Skeletal muscle satellite cell (primary cell): ENCODE data around the gene SLC28A2. TPM values are rescaled to one million over a fixed set of nuclear protein-coding genes. Genes with fewer than 3 reads are reported as not detected.

Experiments
- H3K27me3 ChIP-seq: 2 replicates; pipeline ENCODE4 v1.7.0; 2013; ENCODE audit warnings: low read length; ENCODE audit not compliant: control insufficient read depth, insufficient read depth
- H3K36me3 ChIP-seq: 2 replicates; pipeline ENCODE4 v1.7.0; 2013; ENCODE audit warnings: mild to moderate bottlenecking, control low read depth, low read length; ENCODE audit not compliant: insufficient read depth
- H3K4me1 ChIP-seq: 2 replicates; pipeline ENCODE4 v1.7.0; 2013; ENCODE audit warnings: low read length; ENCODE audit not compliant: control insufficient read depth, insufficient read depth
- H3K4me2 ChIP-seq: 2 replicates; pipeline ENCODE4 v1.7.0; 2013; ENCODE audit warnings: mild to moderate bottlenecking, low read length
- H3K4me3 ChIP-seq: 2 replicates; pipeline ENCODE4 v1.7.0; 2013; ENCODE audit warnings: low read length
- H3K9ac ChIP-seq: 2 replicates; pipeline ENCODE4 v1.7.0; 2013; ENCODE audit warnings: mild to moderate bottlenecking, low read depth, low read length, moderate library complexity
- H3K9me3 ChIP-seq: replicated peaks from 2 replicates; pipeline ENCODE4 v1.7.0; 2013; ENCODE audit warnings: mild to moderate bottlenecking, control low read depth, low read length
- total RNA-seq: library from RNA; depleted of rRNA; stranded (reverse); fragments of >200 nt; gene quantifications from 2 replicates; pipeline ENCODE4 v1.2.3, GENCODE V29; 2012; rRNA removed

Gene SLC28A2, protein sequence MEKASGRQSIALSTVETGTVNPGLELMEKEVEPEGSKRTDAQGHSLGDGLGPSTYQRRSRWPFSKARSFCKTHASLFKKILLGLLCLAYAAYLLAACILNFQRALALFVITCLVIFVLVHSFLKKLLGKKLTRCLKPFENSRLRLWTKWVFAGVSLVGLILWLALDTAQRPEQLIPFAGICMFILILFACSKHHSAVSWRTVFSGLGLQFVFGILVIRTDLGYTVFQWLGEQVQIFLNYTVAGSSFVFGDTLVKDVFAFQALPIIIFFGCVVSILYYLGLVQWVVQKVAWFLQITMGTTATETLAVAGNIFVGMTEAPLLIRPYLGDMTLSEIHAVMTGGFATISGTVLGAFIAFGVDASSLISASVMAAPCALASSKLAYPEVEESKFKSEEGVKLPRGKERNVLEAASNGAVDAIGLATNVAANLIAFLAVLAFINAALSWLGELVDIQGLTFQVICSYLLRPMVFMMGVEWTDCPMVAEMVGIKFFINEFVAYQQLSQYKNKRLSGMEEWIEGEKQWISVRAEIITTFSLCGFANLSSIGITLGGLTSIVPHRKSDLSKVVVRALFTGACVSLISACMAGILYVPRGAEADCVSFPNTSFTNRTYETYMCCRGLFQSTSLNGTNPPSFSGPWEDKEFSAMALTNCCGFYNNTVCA
- not detected in 2 replicates for total RNA-seq

DNA sequence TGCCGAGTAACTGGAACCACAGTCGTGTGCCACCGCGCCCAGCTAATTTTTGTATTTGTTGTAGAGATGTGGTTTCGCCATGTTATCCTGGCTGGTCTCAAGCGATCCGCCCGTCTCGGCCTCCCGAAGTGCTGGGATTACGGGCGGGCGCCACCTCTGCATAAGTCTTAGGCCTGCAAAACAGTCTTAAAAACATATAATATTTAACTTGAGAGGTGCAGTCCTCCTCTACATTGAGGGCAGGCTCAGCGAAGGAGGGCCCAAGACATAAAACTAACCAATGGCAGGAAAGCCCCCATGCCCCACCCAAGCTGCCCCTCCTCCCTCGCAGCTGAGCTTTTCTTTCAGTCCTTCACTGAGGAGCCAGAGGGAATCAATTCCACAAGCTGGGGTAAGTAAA lies at the start of gene SLC28A2:
Gene SLC28A2, plus strand, starts transcription at position 347 of the 400 bp plus-strand sequence. CDS start 982 bp downstream, outside the sequence.
- Histone ChIP-seq H3K27me3 (no peaks in the 10 kb centered on the region), H3K4me3 (no peak within 1 kb of the TSS), H3K36me3 (no peaks in the 10 kb centered on the region), H3K9me3 (no peaks in the 10 kb centered on the region), H3K4me1 (no peaks in the 10 kb centered on the region), H3K4me2 (no peak within 1 kb of the TSS), H3K9ac (no peak within 1 kb of the TSS)

DNA sequence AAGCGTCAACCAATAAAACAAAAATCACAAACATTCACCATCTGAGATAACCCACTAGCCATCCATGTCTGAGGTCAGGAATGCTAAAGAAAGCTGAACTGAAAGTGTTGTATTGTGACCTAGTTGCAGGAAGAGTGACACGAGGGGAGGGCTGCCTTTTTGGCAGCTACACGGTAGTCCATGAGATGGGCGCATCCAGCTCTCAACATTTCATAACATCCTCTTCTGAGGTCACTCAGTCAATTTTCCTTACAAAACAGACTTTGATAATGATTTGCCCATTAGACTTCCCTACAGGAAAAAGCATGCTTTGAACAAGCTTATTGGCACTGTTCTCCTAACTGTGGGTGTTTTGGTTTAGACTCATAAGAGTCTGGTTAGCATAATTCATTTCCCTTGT lies 48.9 kb upstream of the SLC28A2 start:
- no peak overlapping the region for H3K9ac ChIP-seq
- no peak overlapping the region for H3K4me2 ChIP-seq
- no peaks in the 10 kb centered on the region for H3K36me3 ChIP-seq
- no peak overlapping the region for H3K4me3 ChIP-seq
- H3K4me1 ChIP-seq = peaks cover 6% of the 10 kb centered on the region
- no peaks in the 10 kb centered on the region for H3K9me3 ChIP-seq
- H3K27me3 ChIP-seq = no peaks in the 10 kb centered on the region

DNA sequence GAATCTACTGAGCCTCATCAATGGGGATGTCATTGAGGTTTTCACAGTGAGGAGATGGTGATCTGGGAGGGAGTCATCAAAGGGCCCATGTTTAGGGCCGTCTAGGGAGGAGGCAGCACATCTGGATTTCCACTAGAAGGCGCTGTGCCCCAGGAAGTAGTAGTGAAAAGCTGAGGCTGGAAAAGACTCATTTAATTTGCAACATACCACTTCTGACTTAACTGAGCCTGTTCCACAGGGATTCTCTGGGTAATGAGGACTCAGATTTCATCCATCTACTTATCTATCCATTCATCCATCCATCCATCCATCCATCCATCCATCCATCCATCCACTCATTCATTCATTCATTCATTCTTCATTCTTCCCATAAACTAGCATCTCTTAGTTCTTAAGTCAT lies 46.8 kb upstream of the SLC28A2 start:
- Histone ChIP-seq H3K4me2 (no peak overlapping the region), H3K4me3 (no peak overlapping the region), H3K9me3 (no peaks in the 10 kb centered on the region), H3K9ac (no peak overlapping the region), H3K27me3 (peaks cover 3% of the 10 kb centered on the region), H3K36me3 (no peaks in the 10 kb centered on the region), H3K4me1 (no peaks in the 10 kb centered on the region)

DNA sequence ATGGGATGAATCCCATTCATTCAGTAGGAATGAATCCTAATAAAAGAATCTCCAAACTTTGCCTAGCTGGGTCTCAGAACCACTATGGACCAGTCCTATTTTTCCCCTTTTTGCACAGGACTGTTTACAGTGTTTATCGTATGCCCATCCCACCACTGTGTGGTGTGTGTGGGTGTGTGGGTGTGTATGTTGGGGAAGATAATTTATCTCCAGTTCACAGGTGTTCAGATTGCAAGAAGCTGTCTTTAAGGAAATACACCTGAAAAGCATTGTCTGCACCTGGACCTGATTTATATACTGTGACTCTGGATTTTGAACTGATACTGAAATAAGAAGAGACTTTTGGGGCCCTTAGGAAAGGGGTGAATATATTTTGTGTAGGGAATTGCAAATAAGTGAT lies 39.5 kb upstream of the SLC28A2 start:
- Histone ChIP-seq H3K4me2 (no peak overlapping the region), H3K4me1 (no peaks in the 10 kb centered on the region), H3K4me3 (no peak overlapping the region), H3K9ac (no peak overlapping the region), H3K36me3 (no peaks in the 10 kb centered on the region), H3K9me3 (no peaks in the 10 kb centered on the region), H3K27me3 (peaks cover 19% of the 10 kb centered on the region)

DNA sequence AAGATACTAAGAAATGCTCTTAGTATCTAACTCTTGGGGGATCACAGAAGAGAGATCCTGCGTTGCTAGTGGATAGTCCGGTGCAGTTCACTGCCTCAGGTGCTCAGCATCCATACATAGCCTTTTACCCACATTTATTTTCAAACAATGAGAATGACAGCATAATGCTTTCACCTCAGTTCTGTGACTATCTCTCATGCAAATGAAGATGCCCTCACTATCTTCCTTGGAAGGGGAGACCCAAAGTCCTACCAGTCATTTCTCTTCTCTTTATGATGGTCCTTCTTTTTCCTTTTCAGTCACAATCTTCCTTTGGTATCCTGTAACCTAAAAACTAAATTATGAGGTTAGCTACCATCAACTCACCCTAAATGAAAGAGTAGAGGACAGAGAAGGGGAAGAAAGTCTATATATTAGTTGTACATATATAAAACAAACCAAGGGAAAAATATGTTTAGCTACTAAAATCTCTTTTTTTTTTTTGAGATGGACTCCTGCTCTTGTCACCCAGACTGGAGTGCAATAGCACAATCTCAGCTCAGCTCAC lies 30.9 kb upstream of the SLC28A2 start:
- H3K27me3 ChIP-seq = peaks cover 17% of the 10 kb centered on the region
- no peak overlapping the region for H3K9ac ChIP-seq
- H3K9me3 ChIP-seq = no peaks in the 10 kb centered on the region
- H3K4me1 ChIP-seq = no peaks in the 10 kb centered on the region
- no peaks in the 10 kb centered on the region for H3K36me3 ChIP-seq
- no peak overlapping the region for H3K4me2 ChIP-seq
- no peak overlapping the region for H3K4me3 ChIP-seq

DNA sequence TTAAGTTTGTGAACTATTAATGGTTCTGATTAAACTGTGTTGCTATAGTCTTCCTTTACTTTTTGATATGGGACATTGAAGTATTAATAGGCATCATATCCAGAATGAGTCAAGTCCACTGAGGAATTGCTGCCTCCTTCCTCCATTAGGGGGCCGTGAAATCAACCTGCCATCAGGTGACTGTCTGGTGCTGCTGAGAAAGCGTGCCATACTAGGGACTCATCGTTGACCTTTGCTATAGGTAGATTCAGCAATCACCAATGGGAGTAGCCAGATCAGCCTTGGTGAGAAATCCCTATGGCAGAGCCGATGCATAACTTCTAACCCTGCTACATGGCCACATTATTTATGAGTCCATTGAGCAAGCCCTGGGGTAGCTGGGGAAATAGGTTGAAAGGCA lies 30.1 kb upstream of the SLC28A2 start:
- H3K4me3 ChIP-seq = no peak overlapping the region
- no peaks in the 10 kb centered on the region for H3K9me3 ChIP-seq
- H3K36me3 ChIP-seq = no peaks in the 10 kb centered on the region
- no peaks in the 10 kb centered on the region for H3K4me1 ChIP-seq
- H3K9ac ChIP-seq = no peak overlapping the region
- no peak overlapping the region for H3K4me2 ChIP-seq
- H3K27me3 ChIP-seq = peaks cover 17% of the 10 kb centered on the region

DNA sequence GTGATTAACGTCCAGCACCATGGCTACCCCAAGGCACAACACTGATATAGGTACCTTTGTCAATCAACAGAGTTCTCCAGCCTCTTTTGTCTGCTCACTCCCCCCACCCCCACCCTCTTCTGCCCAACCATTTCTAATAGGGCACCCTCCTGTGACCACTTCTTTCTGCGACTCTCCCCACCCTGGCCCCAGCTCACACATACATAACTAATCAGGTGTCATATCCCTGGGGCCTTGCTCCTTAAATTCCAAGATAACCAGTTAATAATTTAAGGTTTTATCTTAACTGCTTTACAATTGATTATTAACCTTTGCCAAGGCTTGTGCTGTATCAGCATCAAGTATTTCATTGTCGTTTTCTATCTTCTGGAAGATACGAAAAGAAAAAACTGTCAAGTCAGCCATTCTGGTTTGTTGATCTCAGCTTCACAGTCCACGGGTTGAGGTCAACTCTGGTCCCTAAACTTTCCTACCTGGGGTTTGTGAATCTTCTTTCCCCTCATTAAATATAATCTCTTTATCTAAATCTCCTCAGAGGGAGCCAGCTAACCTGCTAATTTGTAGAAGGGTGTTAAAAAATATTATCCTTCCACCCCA lies 27.3 kb upstream of the SLC28A2 start:
- H3K4me3 ChIP-seq = no peak overlapping the region
- H3K4me1 ChIP-seq = no peaks in the 10 kb centered on the region
- H3K36me3 ChIP-seq = no peaks in the 10 kb centered on the region
- H3K4me2 ChIP-seq = no peak overlapping the region
- H3K27me3 ChIP-seq = peaks cover 17% of the 10 kb centered on the region
- no peaks in the 10 kb centered on the region for H3K9me3 ChIP-seq
- no peak overlapping the region for H3K9ac ChIP-seq

DNA sequence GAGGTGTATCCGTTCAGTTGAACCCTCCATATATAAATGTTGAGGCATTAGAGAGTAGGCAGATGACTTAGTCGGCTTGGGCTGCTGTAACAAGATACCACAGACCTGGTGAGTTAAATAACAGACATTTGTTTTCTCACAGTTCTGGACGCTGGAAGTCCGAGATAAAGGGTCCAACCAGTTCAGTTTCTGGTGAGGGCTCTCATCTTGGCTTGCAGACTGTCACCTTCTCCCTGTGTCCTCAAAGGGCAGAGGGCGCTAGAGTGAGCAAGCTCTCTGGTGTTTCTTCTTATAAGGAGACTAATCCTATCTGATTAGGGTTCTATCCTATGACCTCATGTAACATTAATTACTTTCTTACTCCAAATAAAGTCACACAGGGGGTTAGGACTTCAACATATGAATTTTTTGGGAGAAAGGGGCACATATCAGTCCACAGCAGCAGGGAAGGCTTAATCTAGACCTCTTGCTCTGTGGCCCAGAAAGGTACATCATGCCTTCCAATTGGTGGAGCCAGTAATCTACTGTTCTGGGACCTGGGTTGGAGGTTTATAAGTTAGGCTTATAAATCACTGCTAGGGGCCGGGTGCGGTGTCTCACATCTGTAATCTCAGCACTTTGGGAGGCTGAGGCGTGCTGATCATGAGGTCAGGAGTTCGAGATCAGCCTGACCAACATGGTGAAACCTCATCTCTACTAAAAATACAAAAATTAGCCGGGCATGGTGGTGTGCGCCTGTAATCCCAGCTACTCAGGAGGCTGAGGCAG lies 26.3 kb upstream of the SLC28A2 start:
- H3K4me2 ChIP-seq = no peak overlapping the region
- no peak overlapping the region for H3K9ac ChIP-seq
- no peaks in the 10 kb centered on the region for H3K9me3 ChIP-seq
- H3K27me3 ChIP-seq = peaks cover 17% of the 10 kb centered on the region
- no peaks in the 10 kb centered on the region for H3K4me1 ChIP-seq
- H3K36me3 ChIP-seq = no peaks in the 10 kb centered on the region
- no peak overlapping the region for H3K4me3 ChIP-seq

DNA sequence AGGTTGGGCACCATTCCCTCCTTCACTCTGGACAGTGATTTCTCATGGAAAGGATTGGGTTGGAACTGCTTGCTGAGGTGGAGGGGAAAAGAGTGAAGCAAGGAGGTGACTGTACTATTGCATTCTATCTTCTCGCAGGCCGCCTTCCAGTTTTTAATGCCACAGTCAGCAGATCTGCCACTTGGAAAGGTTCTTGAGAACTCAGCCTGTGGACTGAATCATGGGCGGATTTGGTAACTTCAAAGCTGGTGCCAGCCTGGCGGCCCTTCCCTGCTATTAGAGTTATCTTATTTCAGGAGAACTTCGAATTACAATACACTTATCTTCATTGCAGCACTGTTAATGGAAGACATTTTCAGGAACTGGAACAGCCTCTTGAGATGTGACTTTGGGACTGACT lies 23.1 kb upstream of the SLC28A2 start:
- no peaks in the 10 kb centered on the region for H3K36me3 ChIP-seq
- no peaks in the 10 kb centered on the region for H3K4me1 ChIP-seq
- H3K9me3 ChIP-seq = no peaks in the 10 kb centered on the region
- H3K27me3 ChIP-seq = peaks cover 6% of the 10 kb centered on the region
- H3K4me2 ChIP-seq = no peak overlapping the region
- no peak overlapping the region for H3K4me3 ChIP-seq
- no peak overlapping the region for H3K9ac ChIP-seq

DNA sequence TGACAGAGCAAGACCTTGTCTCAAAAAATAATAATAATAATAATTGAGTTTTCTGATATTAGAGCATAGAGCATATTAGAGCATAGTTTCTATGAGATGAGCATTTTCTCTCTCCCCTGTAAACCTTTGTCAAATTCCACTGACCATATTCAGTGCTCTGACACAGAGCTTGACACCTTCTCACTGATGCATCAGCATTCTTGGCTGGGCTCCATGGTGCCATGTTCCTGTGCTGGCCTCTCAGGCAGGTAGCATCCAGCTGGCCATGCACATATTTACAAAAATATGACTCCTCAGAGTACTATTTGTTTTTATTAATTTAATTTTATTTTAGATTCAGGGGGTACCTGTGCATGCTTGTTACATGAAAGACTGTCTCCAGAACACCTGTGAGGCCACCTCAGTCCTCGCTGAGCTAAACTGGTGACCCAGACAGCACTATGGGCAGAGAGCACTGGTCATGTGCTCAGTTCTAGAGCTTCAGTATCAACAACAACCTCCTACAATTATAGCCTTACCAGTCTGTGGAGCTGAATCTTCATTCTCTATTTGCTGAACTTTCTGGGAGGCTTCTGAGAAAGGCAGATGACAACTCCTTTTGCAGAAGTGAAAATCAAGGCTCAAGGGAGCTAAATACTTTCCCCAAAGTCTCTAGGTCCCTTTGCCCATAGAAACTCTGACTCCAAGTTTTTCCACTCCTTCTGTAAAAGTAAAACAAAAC lies 21.6 kb upstream of the SLC28A2 start:
- no peak overlapping the region for H3K4me2 ChIP-seq
- H3K36me3 ChIP-seq = no peaks in the 10 kb centered on the region
- no peak overlapping the region for H3K9ac ChIP-seq
- no peaks in the 10 kb centered on the region for H3K4me1 ChIP-seq
- H3K27me3 ChIP-seq = no peaks in the 10 kb centered on the region
- no peaks in the 10 kb centered on the region for H3K9me3 ChIP-seq
- H3K4me3 ChIP-seq = no peak overlapping the region
